Cardiac fibroblast (primary cell): ENCODE measurements around the gene RHEB.
A peak's percentile ranks its signal among the peaks of the same experiment; 100 is the strongest.

Experiments used
- DNase-seq, 2 donors: peaks; one replicate each; pipeline versions ENCODE4 v3.0.0 to v3.0.0-alpha.2; 2010; ENCODE audit warnings: low read depth in 2 of 2
- H3K4me3 ChIP-seq, 2 donors: replicated peaks in 1 of 2; 1 replicate in 1 of 2; 2 replicates in 1 of 2; pipeline ENCODE4 v1.5.1; 2011; ENCODE audit warnings: low read depth in 2 of 2, low read length in 2 of 2, mild to moderate bottlenecking in 2 of 2, moderate library complexity in 1 of 2
- CTCF ChIP-seq: IDR thresholded peaks from one replicate; pipeline ENCODE4 v1.5.1; 2011; ENCODE audit warnings: low read depth, mild to moderate bottlenecking, low read length, inconsistent platforms

RHEB gene

DNA sequence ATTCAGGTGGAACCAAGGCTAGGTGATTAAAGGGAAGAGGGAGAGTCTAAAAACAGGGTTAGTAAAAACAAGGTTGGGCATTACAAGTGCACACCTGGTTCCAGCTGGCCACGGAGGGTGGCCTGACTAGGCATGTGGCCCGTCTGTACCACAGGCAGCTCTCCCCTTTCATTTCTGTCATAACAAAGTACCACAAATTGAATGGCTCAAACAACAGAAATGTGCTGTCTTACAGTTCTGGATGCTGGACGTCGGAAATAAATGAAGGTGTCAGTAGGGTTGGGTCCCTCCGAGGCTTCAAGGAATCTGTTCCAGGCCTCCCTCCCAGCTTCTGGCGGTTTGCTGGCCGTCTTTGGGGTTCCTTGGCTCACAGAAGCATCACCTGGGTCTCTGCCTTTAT lies 96.5 kb downstream of the RHEB start:
- DNase-seq, result no peak

DNA sequence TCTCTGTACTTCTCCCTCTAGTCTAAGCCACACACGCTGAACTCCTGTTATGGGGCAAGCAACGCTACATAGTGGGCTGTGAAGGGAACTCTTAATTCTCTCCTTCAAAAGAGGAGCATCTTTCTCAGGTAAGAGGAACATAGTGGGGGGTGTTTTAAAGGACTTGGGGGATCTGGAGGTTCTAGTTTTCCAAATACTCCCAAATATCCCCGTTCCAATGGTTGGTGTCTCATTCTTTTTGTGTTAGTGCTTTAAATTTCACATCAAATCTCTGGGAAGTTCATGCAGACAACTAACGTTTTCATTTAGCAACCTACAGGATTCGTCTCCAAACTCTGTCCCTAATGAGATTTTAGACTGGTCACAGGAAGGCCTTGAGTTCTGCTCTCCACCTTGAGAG lies 97.5 kb downstream of the RHEB start:
- no peak overlapping the region for H3K4me3 ChIP-seq
- no peak for TF ChIP-seq CTCF
- no peak for DNase-seq

More for the DNA sequence above, 96.5 kb downstream of the RHEB start:
- H3K4me3 ChIP-seq, result no peak overlapping the region
- no peak for TF ChIP-seq CTCF

DNA sequence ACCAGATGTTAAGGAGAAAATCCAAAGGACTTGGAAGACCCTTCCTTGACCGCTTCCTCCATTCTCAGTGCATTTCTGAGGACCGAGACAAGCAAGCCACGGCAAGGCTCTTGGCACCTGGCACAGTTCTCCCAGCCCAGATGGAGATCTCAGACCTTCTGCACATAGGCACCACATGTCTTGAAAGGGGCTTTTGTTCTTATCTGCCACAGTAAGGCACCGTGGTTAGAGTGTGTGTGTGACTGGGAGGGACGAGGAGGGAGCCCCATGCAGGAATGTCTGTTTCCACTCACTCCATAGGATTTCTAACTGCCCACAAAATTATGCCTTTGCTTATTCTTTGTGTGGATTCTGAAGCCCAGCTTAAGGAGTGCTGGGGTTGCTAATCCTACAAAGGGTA lies 99.6 kb downstream of the RHEB start:
- TF ChIP-seq CTCF, result no peak
- no peak for DNase-seq

DNA sequence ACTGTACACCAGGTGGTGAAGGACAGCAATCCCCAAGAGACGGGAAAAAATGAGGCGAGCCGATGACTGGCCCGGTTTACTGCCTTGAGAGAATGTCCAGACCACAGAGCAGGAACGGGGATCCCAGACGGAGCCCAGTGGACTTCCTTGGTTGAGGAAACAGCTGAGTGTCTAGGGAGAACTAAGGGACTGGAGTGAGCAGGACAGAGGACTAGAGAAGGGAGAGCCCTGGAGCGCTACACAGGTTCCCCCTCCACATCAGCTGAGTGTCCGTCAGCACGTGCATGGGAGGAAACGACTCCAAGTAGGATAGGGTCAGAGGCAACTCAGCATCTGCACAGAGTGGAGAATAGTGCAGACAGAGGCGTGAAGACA lies 102.8 kb downstream of the RHEB start:
- TF ChIP-seq CTCF, result no peak

More for the DNA sequence above, 99.6 kb downstream of the RHEB start:
- H3K4me3 ChIP-seq, result no peak overlapping the region

GRCh38 chr7:151416112-151416940 lies 103.4 kb downstream of the RHEB start:
- H3K4me3 ChIP-seq, result no peak overlapping the region
- DNase-seq, result no peak
- TF ChIP-seq CTCF, result no peak

More for the DNA sequence above, 102.8 kb downstream of the RHEB start:
- DNase-seq, result peak; percentile 52 to 79
- no peak overlapping the region for H3K4me3 ChIP-seq
